Mesothelial cell of epicardium (in vitro differentiated cells): ENCODE data around the gene ABCC11. TPM values are rescaled to one million over a fixed set of nuclear protein-coding genes. Genes with fewer than 3 reads are reported as not detected.

ENCODE experiments used
- DNase-seq, 2 experiments: peaks; one replicate each; pipeline ENCODE4 v3.0.0; 2021; ENCODE audit warnings: low spot score in 2 of 2; ENCODE audit not compliant: unreplicated experiment in 2 of 2
- H3K27ac Mint-ChIP-seq: 2 replicates; pipeline ENCODE4 v1.8.0; 2021; ENCODE audit warnings: mixed read lengths
- H3K27me3 Mint-ChIP-seq: 2 replicates; pipeline ENCODE4 v1.8.0; 2021; ENCODE audit warnings: low read depth, mixed read lengths
- H3K36me3 Mint-ChIP-seq: 2 replicates; pipeline ENCODE4 v1.8.0; 2021; ENCODE audit warnings: mixed read lengths
- H3K4me1 Mint-ChIP-seq: 2 replicates; pipeline ENCODE4 v1.8.0; 2021; ENCODE audit warnings: mixed read lengths
- H3K4me3 Mint-ChIP-seq: 2 replicates; pipeline ENCODE4 v1.8.0; 2021; ENCODE audit warnings: mild to moderate bottlenecking, moderate library complexity, mixed read lengths
- H3K9me3 Mint-ChIP-seq: 2 replicates; pipeline ENCODE4 v1.8.0; 2021; ENCODE audit warnings: mixed read lengths
- total RNA-seq: library from RNA; stranded (reverse); gene quantifications from 3 replicates; pipeline ENCODE4 v1.2.1, GENCODE V29; 2021
- TF ChIP-seq, protein P1 (sequence below): fragments of 200-600 bp; sonication (generic); IDR thresholded peaks from one replicate; pipeline ENCODE4 v1.5.0; 2021; ENCODE audit warnings: antibody characterized with exemption; ENCODE audit not compliant: unreplicated experiment

Gene ABCC11
- total RNA-seq, 1 donor from 2014 or later: 0.47 TPM

DNA sequence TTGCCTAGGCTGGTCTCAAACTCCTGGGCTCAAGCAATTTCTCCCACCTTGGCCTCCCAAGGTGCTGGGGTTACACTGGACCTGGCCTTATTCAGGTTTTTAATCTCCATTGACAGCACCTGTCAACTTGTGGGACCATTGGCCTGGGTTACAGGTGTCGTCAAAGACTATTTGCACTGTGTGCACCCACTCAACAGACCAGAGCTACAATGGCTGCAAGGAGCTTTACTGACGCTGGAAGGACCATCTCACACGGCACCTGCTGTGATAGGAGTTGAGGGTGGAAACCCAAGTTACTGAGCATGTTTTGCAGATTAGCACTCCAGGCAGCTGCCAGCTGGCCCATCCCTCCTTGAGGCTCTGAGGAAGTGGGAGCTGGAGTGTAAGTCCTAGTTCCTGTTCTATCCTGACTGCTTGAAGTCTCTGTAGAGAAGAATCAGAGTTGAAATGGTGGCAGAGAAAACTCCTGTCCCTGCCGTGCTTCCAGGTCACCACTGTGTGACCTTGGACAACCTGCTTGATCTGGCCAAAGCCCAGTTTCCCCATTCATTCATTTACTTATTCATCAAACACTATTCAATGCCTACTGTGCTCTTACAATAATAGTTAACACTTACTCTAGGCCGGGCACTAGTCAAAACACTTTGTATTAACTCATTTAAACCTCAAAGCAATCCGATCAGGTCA is 45.7 kb downstream of the ABCC11 start:
- H3K36me3 Mint-ChIP-seq: no peaks in the 10 kb centered on the region
- DNase-seq: no peak
- H3K27ac Mint-ChIP-seq: no peak overlapping the region
- H3K9me3 Mint-ChIP-seq: peaks cover 9% of the 10 kb centered on the region
- TF ChIP-seq, protein P1, sequence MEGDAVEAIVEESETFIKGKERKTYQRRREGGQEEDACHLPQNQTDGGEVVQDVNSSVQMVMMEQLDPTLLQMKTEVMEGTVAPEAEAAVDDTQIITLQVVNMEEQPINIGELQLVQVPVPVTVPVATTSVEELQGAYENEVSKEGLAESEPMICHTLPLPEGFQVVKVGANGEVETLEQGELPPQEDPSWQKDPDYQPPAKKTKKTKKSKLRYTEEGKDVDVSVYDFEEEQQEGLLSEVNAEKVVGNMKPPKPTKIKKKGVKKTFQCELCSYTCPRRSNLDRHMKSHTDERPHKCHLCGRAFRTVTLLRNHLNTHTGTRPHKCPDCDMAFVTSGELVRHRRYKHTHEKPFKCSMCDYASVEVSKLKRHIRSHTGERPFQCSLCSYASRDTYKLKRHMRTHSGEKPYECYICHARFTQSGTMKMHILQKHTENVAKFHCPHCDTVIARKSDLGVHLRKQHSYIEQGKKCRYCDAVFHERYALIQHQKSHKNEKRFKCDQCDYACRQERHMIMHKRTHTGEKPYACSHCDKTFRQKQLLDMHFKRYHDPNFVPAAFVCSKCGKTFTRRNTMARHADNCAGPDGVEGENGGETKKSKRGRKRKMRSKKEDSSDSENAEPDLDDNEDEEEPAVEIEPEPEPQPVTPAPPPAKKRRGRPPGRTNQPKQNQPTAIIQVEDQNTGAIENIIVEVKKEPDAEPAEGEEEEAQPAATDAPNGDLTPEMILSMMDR: no peak
- H3K4me3 Mint-ChIP-seq: no peak overlapping the region
- H3K4me1 Mint-ChIP-seq: no peaks in the 10 kb centered on the region
- peaks cover 4% of the 10 kb centered on the region for H3K27me3 Mint-ChIP-seq

- H3K27me3 Mint-ChIP-seq: no peaks in the 10 kb centered on the region
- peaks cover 6% of the 10 kb centered on the region for H3K4me1 Mint-ChIP-seq
- TF ChIP-seq, protein P1: no peak
- H3K27ac Mint-ChIP-seq: no peak overlapping the region
- H3K4me3 Mint-ChIP-seq: no peak overlapping the region
- no peaks in the 10 kb centered on the region for H3K36me3 Mint-ChIP-seq
- H3K9me3 Mint-ChIP-seq: peaks cover 9% of the 10 kb centered on the region
- no peak for DNase-seq
These were observed 50.0 kb downstream of the ABCC11 start for GRCh38 chr16:48197294-48197693.

DNA sequence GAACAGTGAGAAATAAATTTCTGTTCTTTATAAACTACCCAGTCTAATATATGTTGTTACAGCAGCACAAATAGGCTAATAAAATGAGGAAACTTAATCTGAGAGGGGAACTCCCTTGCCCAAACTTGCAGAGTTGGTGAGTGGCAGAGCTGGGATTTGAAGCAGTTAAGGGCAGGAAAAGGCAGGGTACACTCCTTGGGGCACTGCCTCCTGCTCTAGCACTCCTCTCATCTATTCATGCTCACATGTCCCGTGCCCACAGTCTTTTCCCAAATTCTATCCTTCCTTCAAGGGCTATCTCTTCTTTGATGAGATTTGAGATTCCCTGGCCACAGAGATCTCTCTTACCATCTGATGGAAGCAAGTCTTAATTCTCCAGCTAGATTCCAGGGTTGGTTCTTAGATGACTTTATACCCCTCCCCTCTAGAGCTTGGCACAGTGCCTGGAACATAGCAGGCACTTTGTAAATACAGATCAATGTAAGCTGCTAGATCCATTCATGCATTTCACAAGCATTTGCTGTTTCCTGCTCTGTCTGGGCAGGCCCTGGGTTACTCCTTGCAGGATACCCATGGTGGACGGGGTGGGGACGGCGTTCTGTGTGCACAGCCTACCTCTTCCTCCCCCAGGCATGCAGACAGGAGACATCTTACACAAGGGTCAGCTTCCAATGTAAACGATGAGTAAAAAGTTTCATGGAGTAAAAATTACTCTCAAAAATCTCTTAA is 52.3 kb downstream of the ABCC11 start:
- Mint-ChIP-seq H3K4me3 (no peak overlapping the region), H3K36me3 (no peaks in the 10 kb centered on the region), H3K27me3 (peaks cover 4% of the 10 kb centered on the region), H3K4me1 (peaks cover 6% of the 10 kb centered on the region), H3K27ac (no peak overlapping the region), H3K9me3 (peaks cover 9% of the 10 kb centered on the region)
- DNase-seq: no peak
- TF ChIP-seq, protein P1: no peak

DNA sequence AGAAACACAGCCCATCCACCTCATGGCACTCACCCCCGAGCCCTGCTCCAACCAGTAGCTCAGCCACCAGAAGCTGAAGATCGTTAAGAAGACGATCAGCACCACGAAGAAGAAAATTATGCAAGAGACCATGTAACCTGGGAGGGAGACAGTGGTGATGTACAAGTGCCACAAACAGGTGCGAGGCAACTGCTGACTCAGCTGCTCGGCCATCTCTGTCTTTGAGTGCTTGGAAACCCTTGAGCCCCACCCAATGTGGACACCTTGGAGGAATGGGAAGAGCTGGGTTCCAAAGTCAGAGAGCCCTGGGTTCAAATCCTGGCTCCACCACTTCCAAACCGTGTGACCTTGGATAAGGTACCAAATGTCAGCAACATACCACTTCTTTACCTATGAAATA is 53.5 kb downstream of the ABCC11 start:
- no peaks in the 10 kb centered on the region for H3K36me3 Mint-ChIP-seq
- TF ChIP-seq, protein P1: no peak
- H3K4me3 Mint-ChIP-seq: no peak overlapping the region
- no peak for DNase-seq
- peaks cover 9% of the 10 kb centered on the region for H3K9me3 Mint-ChIP-seq
- peaks cover 8% of the 10 kb centered on the region for H3K27me3 Mint-ChIP-seq
- H3K27ac Mint-ChIP-seq: no peak overlapping the region
- peaks cover 6% of the 10 kb centered on the region for H3K4me1 Mint-ChIP-seq

DNA sequence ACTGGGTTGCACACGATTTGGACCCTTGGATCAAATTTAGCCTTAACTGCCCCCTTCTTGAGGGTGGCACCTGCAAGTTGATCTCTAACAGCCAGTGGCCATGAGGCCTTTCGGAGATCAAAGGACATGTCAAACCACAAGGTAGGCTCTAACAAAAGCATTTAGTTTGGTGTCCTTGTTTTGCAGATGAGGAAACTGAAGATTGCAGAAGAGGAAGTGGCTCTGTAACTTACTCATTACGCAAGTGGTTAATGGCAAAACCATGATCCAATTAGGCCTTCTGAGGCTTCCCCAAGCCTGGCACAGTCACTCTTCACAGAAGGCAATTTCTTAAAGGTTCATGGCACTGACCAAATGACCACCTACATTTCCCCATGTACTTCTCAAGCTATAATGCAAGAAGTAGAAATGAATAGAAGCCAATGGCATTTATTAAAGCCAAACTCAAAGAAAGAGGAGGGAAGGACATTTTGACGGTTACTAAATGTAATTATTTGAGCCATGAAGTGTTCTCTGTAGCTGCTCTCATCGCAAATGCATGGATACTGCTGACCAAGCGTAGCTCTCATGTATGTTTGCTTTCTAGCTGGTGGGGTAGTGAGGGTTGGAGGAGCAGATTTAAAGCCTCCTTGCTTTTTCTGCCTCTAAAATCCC is 58.8 kb downstream of the ABCC11 start:
- TF ChIP-seq, protein P1: no peak
- no peak overlapping the region for H3K27ac Mint-ChIP-seq
- no peak for DNase-seq
- no peaks in the 10 kb centered on the region for H3K36me3 Mint-ChIP-seq
- no peaks in the 10 kb centered on the region for H3K9me3 Mint-ChIP-seq
- H3K27me3 Mint-ChIP-seq: peaks cover 24% of the 10 kb centered on the region
- no peak overlapping the region for H3K4me3 Mint-ChIP-seq
- no peaks in the 10 kb centered on the region for H3K4me1 Mint-ChIP-seq
